OCI-LY1 (cell line): ENCODE measurements around the gene NCOA5.

Experiments
- CTCF ChIP-seq: fragments of 200-600 bp; sonication (generic), shearing (Covaris generic); IDR thresholded peaks from 2 replicates; pipeline ENCODE4 v1.5.1; 2017; ENCODE audit warnings: mild to moderate bottlenecking, antibody characterized with exemption, low read length, moderate library complexity, mixed read lengths
- EZH2 ChIP-seq: fragments of 200-600 bp; sonication (generic), shearing (Covaris generic); IDR thresholded peaks from 2 replicates; pipeline ENCODE4 v1.8.0; 2017; ENCODE audit warnings: borderline replicate concordance, mixed run types, mild to moderate bottlenecking, antibody characterized with exemption, low read length, moderate library complexity, mixed read lengths

GRCh38 chr20:46089167-46089416 lies 670 bp downstream of the NCOA5 start:
- TF ChIP-seq CTCF = no peak
- TF ChIP-seq EZH2 = no peak
